Progenitor cell of endocrine pancreas (in vitro differentiated cells): ENCODE results near the gene CDH2. TPM values are rescaled to one million over a fixed set of nuclear protein-coding genes. Genes with fewer than 3 reads are reported as not detected.
A peak's percentile ranks its signal among the peaks of the same experiment; 100 is the strongest.

ENCODE experiments used
- DNase-seq: peaks from one replicate; pipeline ENCODE4 v3.0.0; 2021; ENCODE audit warnings: low spot score; ENCODE audit not compliant: unreplicated experiment
- H3K27ac Mint-ChIP-seq: 2 replicates; pipeline ENCODE4 v1.8.0; 2021; ENCODE audit warnings: mild to moderate bottlenecking, moderate library complexity, mixed read lengths
- H3K27me3 Mint-ChIP-seq: 2 replicates; pipeline ENCODE4 v1.8.0; 2021; ENCODE audit warnings: mixed read lengths
- H3K36me3 Mint-ChIP-seq: 2 replicates; pipeline ENCODE4 v1.8.0; 2022; ENCODE audit warnings: mixed read lengths; ENCODE audit not compliant: insufficient read depth
- H3K4me1 Mint-ChIP-seq: 2 replicates; pipeline ENCODE4 v1.8.0; 2021; ENCODE audit warnings: low read depth, mixed read lengths
- H3K4me3 Mint-ChIP-seq: 2 replicates; pipeline ENCODE4 v1.8.0; 2021; ENCODE audit warnings: low read depth, mild to moderate bottlenecking, moderate library complexity, mixed read lengths
- H3K9me3 Mint-ChIP-seq: 2 replicates; pipeline ENCODE4 v1.8.0; 2021; ENCODE audit warnings: low read depth, mixed read lengths
- total RNA-seq: library from RNA; stranded (reverse); gene quantifications from 2 replicates; pipeline ENCODE4 v1.2.1, GENCODE V29; 2021
- TF ChIP-seq, protein P1 (sequence below): fragments of 200-600 bp; sonication (generic); IDR thresholded peaks from one replicate; pipeline ENCODE4 v1.5.0; 2021; ENCODE audit warnings: antibody characterized with exemption, mild to moderate bottlenecking; ENCODE audit not compliant: unreplicated experiment

CDH2 gene
- total RNA-seq, 1 donor from 2014 or later = 197 TPM

DNA sequence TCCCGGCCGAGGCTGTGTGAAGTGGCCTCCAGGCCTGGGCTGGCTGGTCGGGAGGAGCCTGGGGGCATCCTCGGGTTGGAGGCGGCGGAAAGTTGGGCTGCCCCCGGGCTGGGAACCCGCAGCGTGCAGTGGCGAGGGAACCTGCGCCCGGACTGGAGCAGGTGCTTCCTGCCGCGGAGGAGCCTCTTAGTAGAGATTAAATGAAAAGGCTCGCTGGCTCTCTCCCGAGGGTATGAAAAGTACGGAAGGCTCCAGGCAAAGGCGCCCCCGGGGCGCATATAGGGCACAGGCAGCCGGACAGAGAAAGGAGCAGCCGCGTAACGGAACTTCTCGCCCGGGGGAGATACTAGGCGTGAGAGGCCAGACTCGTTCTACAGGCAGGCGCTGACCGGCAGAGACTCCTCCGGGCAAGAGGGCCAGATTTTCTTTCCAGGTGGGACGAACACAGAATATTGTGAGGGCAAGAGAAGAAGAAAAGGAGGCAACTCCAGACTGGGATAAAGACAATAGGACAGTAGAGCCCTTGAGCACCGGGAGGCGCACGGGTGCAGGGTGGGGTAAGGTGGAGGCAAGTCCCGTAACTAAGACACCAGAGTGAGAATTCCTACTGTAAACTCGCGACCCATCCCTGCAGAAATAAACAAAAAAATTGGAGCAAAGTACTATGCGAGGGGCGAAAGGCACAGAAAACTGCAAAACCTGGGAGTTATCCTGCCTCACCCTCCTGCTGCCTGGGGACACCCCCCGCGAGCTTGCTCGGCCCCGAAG, 816 bp downstream of the CDH2 start:
- Mint-ChIP-seq H3K36me3 (peaks cover 4% of the 10 kb centered on the region), H3K9me3 (no peaks in the 10 kb centered on the region), H3K27me3 (no peaks in the 10 kb centered on the region), H3K4me1 (peaks cover 35% of the 10 kb centered on the region), H3K4me3 (peak overlapping the region; percentile 94), H3K27ac (peak overlapping the region; percentile 90)
- TF ChIP-seq, protein P1, sequence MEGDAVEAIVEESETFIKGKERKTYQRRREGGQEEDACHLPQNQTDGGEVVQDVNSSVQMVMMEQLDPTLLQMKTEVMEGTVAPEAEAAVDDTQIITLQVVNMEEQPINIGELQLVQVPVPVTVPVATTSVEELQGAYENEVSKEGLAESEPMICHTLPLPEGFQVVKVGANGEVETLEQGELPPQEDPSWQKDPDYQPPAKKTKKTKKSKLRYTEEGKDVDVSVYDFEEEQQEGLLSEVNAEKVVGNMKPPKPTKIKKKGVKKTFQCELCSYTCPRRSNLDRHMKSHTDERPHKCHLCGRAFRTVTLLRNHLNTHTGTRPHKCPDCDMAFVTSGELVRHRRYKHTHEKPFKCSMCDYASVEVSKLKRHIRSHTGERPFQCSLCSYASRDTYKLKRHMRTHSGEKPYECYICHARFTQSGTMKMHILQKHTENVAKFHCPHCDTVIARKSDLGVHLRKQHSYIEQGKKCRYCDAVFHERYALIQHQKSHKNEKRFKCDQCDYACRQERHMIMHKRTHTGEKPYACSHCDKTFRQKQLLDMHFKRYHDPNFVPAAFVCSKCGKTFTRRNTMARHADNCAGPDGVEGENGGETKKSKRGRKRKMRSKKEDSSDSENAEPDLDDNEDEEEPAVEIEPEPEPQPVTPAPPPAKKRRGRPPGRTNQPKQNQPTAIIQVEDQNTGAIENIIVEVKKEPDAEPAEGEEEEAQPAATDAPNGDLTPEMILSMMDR = no peak
- peak; percentile 45 for DNase-seq

DNA sequence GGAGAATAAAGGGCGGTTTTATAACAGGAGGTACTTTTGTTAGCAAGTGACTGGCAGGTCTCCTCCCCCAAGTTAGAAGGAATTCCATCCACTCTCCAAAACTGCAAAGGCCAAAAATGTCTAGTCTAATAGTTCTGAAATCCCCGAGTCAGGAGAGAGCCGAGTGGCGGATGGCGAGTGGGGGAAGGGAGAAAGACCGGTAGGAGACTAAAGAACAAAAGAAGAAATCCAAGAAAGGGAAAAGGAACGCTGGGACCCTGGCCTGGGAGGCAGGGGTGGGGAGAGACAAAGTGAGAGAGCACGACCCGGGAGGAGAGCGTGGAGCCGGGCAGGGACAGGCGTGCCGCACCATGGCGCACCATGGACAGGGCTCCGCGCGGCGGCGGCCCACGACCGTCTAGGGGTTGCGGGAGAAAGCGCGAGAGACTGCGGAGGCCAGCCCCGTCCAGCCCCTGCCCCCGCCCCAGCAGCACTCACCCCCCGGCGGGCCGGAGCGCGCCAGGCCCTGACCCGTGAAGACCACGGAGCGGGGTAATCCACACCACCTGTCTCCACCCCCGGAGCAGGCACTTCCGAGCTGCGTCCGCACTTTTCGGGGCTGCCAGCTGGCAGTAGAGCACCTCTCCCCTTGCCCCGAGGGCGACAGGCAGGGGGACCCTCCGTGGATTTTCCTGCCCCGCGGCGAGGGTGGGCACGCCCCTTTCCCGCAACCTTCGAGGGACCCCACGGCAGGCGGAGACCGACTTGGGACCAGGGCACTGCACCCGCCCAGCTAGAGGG, 1.6 kb downstream of the CDH2 start:
- H3K9me3 Mint-ChIP-seq = no peaks in the 10 kb centered on the region
- H3K27me3 Mint-ChIP-seq = no peaks in the 10 kb centered on the region
- H3K36me3 Mint-ChIP-seq = peaks cover 5% of the 10 kb centered on the region
- peak; percentile 64 for DNase-seq
- peak overlapping the region; percentile 97 for H3K27ac Mint-ChIP-seq
- H3K4me3 Mint-ChIP-seq = peak overlapping the region; percentile 94
- TF ChIP-seq, protein P1 = no peak
- peaks cover 36% of the 10 kb centered on the region for H3K4me1 Mint-ChIP-seq

DNA sequence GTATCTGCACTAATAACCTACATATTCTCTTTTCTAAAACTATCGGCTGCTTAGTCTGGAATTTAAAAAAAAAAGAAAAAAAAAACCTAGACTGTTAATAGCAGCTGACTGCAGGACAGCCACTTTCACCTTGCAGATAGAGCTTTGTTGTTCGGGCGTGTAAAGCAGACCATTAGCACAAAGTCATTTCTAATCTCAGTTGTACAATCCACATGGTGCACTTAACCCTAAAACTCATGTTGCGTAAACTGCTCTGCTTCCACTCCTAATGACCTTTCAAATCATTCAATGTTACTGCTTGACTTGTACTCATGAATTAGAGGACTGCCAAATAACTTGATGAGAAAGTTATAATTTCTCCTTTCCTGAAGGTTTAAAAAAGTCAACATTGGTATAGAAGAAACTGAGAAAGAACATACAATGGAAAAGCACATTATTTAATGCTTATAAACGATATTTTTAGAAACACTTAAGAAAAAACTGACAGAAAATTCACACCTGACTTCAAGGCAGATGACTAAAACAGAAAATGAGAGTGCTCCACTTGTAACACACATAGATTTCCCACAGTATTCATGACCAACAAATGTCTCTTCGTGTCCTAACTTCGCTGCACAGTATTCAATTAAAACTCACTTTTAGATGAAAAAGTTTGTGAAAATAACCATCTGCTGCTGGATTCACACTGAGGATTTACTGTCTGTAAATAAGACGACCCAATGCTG, 2.6 kb downstream of the CDH2 start:
- H3K4me1 Mint-ChIP-seq = peaks cover 41% of the 10 kb centered on the region
- peak overlapping the region; percentile 97 for H3K27ac Mint-ChIP-seq
- peak overlapping the region; percentile 94 for H3K4me3 Mint-ChIP-seq
- no peaks in the 10 kb centered on the region for H3K27me3 Mint-ChIP-seq
- DNase-seq = no peak
- H3K36me3 Mint-ChIP-seq = peaks cover 5% of the 10 kb centered on the region
- TF ChIP-seq, protein P1 = no peak
- no peaks in the 10 kb centered on the region for H3K9me3 Mint-ChIP-seq

DNA sequence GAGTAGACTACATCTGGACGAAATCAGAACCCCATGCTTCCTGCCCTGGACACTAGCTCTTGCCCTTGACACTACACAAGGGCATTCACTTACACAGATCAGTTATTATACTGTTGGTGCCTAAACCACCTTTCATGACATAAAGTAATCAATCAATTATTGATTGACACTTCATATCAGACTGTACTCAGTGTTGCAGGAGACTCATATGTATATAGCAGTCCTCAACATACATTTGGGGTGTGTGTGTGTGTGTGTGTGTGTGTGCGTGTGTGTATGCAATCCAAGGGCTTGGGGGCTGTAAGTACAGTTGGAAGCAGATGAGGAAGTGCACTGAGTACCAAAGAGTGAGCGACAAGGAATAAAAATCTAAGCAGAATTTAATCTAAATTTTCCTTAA, 5.1 kb downstream of the CDH2 start:
- Mint-ChIP-seq H3K27me3 (no peaks in the 10 kb centered on the region), H3K4me1 (peaks cover 52% of the 10 kb centered on the region), H3K9me3 (no peaks in the 10 kb centered on the region), H3K27ac (no peak overlapping the region), H3K4me3 (peak overlapping the region; percentile 8), H3K36me3 (peaks cover 5% of the 10 kb centered on the region)
- TF ChIP-seq, protein P1 = no peak
- DNase-seq = no peak

DNA sequence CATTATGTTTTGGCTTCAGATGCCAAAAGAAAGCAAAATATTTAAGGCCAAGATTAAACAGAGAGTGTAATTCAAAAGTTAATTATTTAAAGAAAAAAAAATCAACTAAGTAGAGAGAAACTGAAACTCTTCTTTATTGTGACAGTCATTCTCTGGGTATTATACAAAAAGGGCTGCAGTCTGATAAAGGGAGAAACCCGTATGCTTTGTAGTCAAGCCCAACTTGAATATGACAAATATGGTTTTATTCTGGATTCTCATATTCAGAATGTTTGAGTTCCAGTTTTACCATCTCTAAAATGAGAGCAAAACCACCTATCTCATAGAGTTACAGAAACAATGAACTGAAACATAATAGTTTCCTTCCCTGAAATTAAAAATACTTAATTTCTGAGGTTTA, 8.2 kb downstream of the CDH2 start:
- peak overlapping the region; percentile 16 for H3K4me3 Mint-ChIP-seq
- H3K27ac Mint-ChIP-seq = peak overlapping the region; percentile 33
- no peaks in the 10 kb centered on the region for H3K9me3 Mint-ChIP-seq
- no peaks in the 10 kb centered on the region for H3K27me3 Mint-ChIP-seq
- peaks cover 53% of the 10 kb centered on the region for H3K4me1 Mint-ChIP-seq
- TF ChIP-seq, protein P1 = no peak
- peaks cover 5% of the 10 kb centered on the region for H3K36me3 Mint-ChIP-seq
- DNase-seq = no peak
